SK-N-DZ (cell line): ENCODE data around the gene GALT.

Experiments used
- DNase-seq: peaks from one replicate; pipeline ENCODE4 v3.0.0-alpha.2; 2015; ENCODE audit warnings: low spot score
- small RNA-seq, 2 experiments: library from RNA; depleted of rRNA; stranded (forward); fragments of <200 nt; gene quantifications; one replicate each; pipeline ENCODE3, GENCODE V24; 2014

The GALT gene

DNA sequence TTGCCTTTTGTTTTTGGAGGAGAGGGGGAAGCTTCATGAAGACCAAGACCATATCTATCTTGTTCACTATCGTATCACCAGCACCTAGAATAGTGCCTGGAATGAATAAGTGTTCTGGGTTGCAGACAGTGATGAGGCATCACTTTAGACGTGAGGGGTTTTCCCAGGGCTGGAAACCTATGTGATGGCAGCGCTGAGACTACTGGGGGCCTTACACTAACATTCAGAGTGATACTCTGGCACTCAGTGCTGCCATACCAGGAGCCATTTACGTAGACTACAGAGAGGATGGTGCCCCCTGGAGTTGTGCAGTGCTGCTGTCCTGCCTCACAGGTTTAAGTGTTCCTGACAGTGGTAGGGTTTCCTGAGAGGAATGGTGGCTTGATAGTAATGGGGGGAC lies 37.7 kb downstream of the GALT start:
- no peak for DNase-seq

DNA sequence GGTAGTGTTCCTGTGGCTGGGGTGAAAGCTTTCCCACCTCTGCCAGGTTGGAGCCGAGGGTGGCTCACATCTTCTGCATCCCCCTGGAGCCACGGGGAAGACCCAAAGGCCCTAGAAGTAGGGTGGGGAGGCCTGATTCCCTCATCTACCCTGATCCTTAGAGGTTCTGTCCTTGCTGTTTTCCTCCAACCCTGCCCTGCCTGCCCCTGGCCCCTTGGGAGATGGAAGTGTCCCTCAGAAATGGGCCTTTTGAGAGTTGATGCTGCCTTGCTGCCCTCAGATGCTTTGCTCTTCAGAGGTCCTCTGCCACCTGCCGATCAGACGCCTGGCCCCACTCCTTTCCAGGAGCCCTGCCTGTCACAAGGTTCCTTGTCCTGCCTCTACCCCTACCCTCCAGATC lies 38.3 kb downstream of the GALT start:
- no peak for DNase-seq

DNA sequence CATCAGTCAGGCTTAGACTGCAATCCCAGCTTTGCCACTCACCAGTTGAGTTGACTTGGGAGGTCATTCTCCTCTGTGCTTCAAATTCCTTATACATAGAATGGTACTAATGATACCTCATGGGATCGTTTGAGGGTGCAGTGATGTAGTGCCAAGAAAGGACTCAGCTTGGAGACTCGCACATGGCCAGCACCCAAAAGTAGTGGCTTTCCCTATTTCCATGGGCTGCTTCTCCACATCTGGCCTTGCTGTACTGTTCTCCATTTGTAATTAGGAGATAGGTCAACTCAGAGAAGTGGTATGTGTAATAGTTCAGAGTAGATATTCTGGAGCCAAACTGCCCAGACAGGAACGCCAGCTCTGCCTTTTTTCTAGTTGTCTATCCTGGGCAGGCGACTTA lies 39.1 kb downstream of the GALT start:
- DNase-seq, result no peak

DNA sequence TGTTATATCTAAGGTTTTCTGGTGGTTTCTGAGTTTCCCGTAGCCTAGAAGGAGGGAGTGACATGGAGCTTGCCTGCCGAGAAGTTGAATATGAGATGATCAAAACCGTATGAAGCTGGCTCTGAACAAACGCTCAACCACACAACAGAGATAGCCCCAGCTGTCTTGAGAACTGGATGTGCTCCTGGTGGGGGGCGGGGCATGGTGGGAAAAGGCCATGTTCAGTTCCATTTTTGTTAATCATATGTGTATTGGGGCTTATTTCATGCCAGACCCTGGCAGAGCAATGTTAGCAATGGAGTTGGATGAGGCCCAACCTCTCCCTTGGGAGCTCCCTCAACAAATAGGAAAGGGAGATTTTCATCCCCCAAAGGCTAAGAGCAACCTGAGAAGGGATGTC lies 39.8 kb downstream of the GALT start:
- no peak for DNase-seq

DNA sequence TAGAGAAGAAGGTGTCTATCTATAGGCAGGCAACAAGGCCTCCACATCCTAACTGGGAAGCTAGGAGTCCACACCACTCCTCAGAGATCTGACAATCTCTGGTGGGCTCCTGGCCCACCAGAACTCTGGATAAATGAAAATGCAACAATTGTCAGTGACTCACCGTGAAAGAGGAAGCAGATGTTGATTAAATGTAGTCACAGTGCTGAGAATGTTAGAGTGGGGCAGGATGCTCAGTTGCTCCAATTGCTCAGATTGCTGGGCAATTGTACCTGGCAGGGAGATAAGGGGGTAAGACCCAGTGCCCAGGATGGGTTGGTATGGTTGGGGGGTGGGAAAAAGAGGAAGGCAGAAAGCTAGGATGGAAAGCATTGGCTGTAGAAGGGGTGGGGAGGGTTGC lies 40.3 kb downstream of the GALT start:
- no peak for DNase-seq

DNA sequence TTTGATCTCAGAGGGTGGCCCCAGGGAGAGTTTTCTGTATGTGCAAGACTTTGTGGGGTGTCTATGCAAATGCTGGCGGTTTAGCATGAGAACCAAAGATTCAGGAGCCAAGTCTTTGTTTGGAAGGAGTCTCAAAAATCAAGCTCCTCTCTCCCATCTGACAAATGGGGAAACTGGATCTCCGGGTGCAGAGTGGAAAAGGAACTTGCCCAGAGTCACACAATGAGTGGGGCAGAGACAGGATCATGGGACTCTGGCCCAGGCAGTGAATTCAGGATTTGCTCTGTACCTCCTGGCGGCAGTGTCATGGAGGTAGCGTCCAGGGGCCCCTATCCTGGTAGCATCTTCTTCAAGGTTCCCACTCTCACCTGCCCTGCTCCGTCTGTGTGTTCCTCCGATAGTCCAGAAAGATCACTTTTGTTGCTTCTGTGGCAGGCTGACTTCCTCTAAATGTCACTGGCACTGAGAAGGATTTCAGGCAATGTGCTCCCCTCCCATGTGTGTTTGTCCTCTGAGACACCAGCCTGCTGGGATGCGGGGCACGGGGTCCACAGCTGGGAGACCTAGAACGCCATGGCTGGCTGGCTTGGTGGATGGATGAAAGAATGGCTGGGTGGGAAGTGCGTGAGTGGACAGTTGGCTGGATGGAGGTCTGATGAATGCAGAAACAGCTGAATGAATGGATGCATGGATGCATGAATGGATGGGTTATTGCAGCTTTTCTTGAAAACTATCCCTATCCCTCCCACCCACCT lies 41.0 kb downstream of the GALT start:
- DNase-seq, result no peak

DNA sequence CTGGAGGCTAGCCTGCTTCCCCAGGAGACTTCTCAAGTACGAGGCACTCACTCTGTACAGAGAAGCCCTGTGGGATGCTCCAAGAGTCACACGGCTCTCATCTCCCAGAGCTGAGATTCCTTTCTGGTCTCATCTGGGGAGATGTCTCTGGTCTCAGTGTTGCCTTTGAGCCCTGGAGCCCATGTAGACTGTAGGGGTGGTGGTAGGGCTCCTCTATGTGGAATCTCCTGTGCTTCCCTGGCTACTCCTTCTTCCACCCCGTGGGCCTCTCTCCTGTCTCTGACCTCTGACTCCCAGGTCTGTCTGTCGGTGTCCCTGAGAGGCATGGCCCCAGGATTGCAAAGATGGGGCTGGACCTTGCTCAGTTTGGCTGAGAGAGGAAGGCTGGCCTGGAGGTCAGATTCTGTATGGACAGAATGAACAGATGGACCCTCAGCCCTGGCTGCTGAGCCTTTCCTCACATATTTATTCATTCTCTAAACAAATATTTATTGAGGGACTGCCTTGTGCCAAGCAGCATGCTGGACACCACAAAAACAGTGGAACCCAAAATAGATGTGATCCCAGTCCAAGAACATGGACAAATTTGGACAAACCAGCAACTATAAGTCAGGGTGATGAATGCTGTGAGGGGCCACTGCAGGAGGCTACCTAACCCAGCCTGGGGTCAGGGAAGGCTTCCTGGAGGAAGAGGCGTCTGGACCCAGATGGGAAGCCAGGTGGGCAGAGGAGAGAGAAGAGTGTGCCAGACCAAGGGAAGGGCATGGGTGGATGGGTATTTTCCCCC lies 42.0 kb downstream of the GALT start:
- no peak for DNase-seq

DNA sequence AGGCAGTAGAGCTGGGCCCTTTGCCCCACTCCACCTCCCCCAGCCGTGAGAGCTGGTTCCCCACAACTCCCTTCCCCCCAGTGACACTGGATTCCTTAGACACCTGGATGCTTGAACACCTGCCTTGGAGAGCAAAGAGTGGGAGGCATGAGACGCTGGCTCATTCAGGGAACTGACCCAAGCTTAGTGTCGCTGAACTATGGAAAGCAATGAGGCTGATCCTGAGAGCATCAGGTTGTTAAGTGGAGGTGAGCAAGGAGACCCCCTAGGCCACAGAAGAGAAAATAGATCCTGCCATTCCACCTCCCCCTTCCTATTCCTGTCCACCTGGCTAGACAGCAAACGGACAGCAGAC lies 42.6 kb downstream of the GALT start:
- DNase-seq, result no peak

DNA sequence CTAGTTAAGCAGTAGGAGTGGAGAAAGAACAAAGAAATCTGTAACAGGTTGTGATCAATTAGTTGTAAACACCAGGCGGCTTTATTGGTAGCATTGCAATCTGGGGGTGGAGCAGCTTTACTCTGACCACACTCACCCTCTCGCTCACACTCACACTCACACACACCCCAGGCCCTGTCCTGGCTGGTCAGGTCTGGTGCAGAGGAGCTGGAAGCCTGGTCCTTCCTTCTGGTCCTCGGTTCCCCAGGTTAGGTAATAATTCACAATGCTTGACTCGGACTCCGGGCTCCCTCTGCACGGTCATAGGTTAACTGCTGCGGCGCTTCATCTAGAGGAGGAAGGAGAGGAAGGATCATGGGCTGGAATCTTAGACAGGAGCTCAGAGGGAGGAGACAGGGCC lies 43.0 kb downstream of the GALT start:
- DNase-seq, result no peak

DNA sequence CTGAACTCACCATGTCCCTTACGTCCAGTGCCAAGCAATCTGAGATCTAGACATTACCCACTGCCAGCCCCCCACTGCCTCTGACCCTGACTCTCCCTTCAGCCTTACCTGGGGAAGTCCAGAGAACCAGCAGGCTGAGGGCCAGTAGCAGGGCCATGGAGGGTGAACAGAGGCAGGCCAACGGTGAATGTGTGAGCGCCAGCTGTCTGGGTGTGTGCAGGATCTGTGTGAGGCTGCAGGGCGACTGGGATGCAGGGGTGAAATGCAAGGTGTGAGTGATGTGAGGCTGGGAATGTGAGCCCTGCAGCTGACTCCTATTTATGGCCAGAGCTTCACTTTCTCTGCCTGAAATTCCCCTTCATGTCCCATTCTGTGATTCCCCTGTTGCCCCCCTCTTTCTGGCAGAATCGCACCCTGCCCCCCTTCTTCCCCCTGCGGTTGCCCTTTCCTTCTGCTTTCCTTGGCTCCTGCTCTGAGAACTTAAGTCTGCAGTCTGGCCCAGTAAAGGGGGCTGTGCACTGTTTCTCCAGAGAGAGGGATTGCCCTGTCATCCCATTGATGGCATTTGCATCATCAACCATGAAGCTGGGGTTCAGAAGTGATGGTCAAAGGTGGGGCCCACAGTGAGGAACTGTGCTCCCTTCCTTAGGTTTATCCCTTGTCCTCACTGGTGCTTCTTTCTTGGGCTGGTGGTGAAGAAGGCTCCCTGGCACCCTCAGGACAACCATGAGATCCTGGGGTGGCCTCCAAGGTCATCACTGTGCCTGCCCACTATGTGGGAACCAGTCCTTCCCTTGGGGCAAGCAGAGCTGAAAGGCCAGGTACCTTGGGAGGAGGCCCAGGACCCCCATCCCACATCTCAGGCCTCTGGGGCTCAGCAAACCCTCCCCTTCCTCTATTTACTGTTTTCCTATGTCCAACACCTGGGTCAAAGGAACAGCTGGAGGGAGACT lies 44.8 kb downstream of the GALT start, which contains the start of gene CCL19:
TSS of gene CCL19 (minus strand) at position 294 of the 953 bp plus-strand sequence. CDS start at position 157, 137 bp downstream.
- no peak for DNase-seq

DNA sequence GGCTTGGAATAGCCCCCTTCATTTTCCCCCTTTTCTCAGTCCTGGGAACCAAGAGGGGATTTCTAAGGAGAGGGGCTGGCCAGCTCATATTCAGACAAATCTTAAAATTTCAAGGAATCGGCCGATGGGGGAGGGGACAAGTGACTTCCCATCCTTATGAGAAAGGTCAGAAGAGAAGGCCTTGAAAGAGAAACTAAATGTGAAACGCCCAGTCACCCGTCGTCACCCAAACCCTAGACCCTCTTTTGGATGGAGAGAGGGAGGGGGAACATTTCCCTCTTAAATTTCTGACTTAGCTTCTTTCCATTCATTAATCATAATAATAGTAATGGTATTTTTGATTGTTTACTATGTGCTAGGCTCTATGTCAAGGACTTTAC lies 45.5 kb downstream of the GALT start:
- DNase-seq, result no peak

DNA sequence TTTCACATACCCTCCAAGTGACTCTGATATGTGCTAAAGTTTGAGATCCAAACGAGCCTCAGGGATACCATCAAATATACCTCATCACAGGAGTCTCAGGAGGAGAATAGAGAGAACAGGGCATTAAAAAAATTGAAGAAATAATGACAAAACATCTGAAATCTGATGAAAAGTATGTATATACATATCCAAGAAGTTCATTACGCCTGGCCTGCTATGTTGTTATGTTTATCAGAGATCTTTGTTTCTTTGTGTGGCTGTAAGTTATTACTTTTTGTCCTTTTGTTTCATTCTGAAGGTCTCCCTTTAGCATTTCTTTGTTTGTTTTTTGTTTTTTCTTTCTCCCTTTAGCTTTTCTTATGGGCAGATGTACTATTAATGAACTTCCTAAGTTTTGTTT lies 47.1 kb downstream of the GALT start:
- DNase-seq, result no peak

DNA sequence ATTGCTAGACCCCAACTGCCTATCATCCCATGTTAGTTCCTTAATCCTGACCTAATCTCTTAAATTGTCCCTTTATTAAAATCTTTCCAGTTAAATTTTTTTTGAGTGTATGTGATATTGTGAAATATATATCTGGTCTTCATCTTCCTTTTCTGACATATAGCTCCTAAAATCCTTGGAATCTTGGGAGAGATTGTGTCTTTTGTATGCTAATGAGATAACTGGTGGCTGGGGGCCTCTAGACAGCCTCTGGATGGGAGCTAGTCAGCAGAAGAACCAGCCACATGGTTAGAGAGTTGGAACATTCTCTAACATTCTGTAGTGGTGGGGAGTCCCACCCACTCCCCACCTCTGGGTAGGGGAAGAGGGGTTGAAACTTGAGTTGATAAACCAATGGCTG lies 48.3 kb downstream of the GALT start:
- no peak for DNase-seq

Small RNAs within 50 kb of the gene (small RNA-seq; reads per million reads assigned to genes)
- gene CCL27, result 0 reads per million in 2 experiments
